ENCODE results near the gene TMEM179. TPM values are rescaled to one million over a fixed set of nuclear protein-coding genes. Genes with fewer than 3 reads are reported as not detected.

Gene TMEM179
- total and polyA plus RNA-seq, 2 experiments from 2014 or later = not detected

GRCh38 chr14:104544362-104544961 is 60.1 kb downstream of the TMEM179 start:
- H3K4me3 ChIP-seq = no peak overlapping the region
- TF ChIP-seq EZH2 (IDR thresholded peaks at IDR 0.05; ENCODE audit: insufficient read depth, poor library complexity, severe bottlenecking) (no peak), EZH2phosphoT487 (IDR thresholded peaks at IDR 0.05; ENCODE audit: insufficient read depth, low read depth) (no peak)
- no peaks in the 10 kb centered on the region for H3F3A ChIP-seq (ENCODE audit: insufficient read depth)
- 21 to 25% methylated on average over 17 of the region's 17 CpGs for WGBS, 2 experiments (ENCODE audit: low coverage in 1 of 2, low lambda C conversion rate in 2 of 2, missing lambda C conversion rate in 2 of 2)
- no peaks in the 10 kb centered on the region for H3K79me2 ChIP-seq (ENCODE audit: insufficient read depth)
- no peaks in the 10 kb centered on the region for H3K36me3 ChIP-seq (ENCODE audit: low read depth)
- no peaks in the 10 kb centered on the region for H3K9me2 ChIP-seq (ENCODE audit: insufficient read depth)
- no peaks in the 10 kb centered on the region for H4K20me1 ChIP-seq (ENCODE audit: insufficient read depth)
- no peaks in the 10 kb centered on the region for H3K9me3 ChIP-seq (ENCODE audit: low read depth)
- H3K27ac ChIP-seq = no peak overlapping the region
- H3K4me1 ChIP-seq (ENCODE audit: insufficient read depth) = no peaks in the 10 kb centered on the region
- no peak overlapping the region for H2AFZ ChIP-seq
- no peak for DNase-seq
- H3K9ac ChIP-seq = no peak overlapping the region
- peaks cover 28% of the 10 kb centered on the region for H3K27me3 ChIP-seq (replicated peaks; ENCODE audit: insufficient read depth)
- no peak overlapping the region for H3K4me2 ChIP-seq (ENCODE audit: unreplicated experiment)
- in situ Hi-C loops (cut with MboI) = no loop called here

GRCh38 chr14:104542871-104543830 is 61.4 kb downstream of the TMEM179 start:
- Histone ChIP-seq H3K27me3 (replicated peaks; ENCODE audit: insufficient read depth) (peaks cover 28% of the 10 kb centered on the region), H3K4me3 (no peak overlapping the region), H3K9me2 (ENCODE audit: insufficient read depth) (no peaks in the 10 kb centered on the region)

GRCh38 chr14:104541905-104542465 is 62.6 kb downstream of the TMEM179 start:
- Histone ChIP-seq H3K4me2 (ENCODE audit: unreplicated experiment) (no peak overlapping the region), H3K27ac (no peak overlapping the region), H4K20me1 (ENCODE audit: insufficient read depth) (no peaks in the 10 kb centered on the region), H3K9me2 (ENCODE audit: insufficient read depth) (no peaks in the 10 kb centered on the region), H2AFZ (no peak overlapping the region), H3K9me3 (ENCODE audit: low read depth) (no peaks in the 10 kb centered on the region), H3K9ac (no peak overlapping the region), H3F3A (ENCODE audit: insufficient read depth) (no peaks in the 10 kb centered on the region), H3K4me1 (ENCODE audit: insufficient read depth) (no peaks in the 10 kb centered on the region), H3K4me3 (no peak overlapping the region), H3K27me3 (replicated peaks; ENCODE audit: insufficient read depth) (peaks cover 28% of the 10 kb centered on the region), H3K79me2 (ENCODE audit: insufficient read depth) (no peaks in the 10 kb centered on the region), H3K36me3 (ENCODE audit: low read depth) (no peaks in the 10 kb centered on the region)
- WGBS, 2 experiments (ENCODE audit: low coverage in 1 of 2, low lambda C conversion rate in 2 of 2, missing lambda C conversion rate in 2 of 2) = 32 to 36% methylated on average over 11 of the region's 11 CpGs
- DNase-seq = no peak
- no peak for TF ChIP-seq EZH2 (IDR thresholded peaks at IDR 0.05; ENCODE audit: insufficient read depth, poor library complexity, severe bottlenecking)
- in situ Hi-C loops (cut with MboI) = no loop called here

More at GRCh38 chr14:104542871-104543830, 61.4 kb downstream of the TMEM179 start:
- H3K27ac ChIP-seq = no peak overlapping the region
- in situ Hi-C loops (cut with MboI) = no loop called here
- TF ChIP-seq EZH2phosphoT487 (IDR thresholded peaks at IDR 0.05; ENCODE audit: insufficient read depth, low read depth) (no peak), EZH2 (IDR thresholded peaks at IDR 0.05; ENCODE audit: insufficient read depth, poor library complexity, severe bottlenecking) (no peak)
- no peaks in the 10 kb centered on the region for H3K79me2 ChIP-seq (ENCODE audit: insufficient read depth)
- H3K9me3 ChIP-seq (ENCODE audit: low read depth) = no peaks in the 10 kb centered on the region
- no peaks in the 10 kb centered on the region for H3F3A ChIP-seq (ENCODE audit: insufficient read depth)
- H2AFZ ChIP-seq = no peak overlapping the region
- no peak for DNase-seq
- no peak overlapping the region for H3K9ac ChIP-seq
- H3K4me2 ChIP-seq (ENCODE audit: unreplicated experiment) = no peak overlapping the region
- H4K20me1 ChIP-seq (ENCODE audit: insufficient read depth) = no peaks in the 10 kb centered on the region
- no peaks in the 10 kb centered on the region for H3K4me1 ChIP-seq (ENCODE audit: insufficient read depth)
- no peaks in the 10 kb centered on the region for H3K36me3 ChIP-seq (ENCODE audit: low read depth)
- 45 to 59% methylated on average over 14 to 15 of the region's 16 CpGs for WGBS, 2 experiments (ENCODE audit: low coverage in 1 of 2, low lambda C conversion rate in 2 of 2, missing lambda C conversion rate in 2 of 2)

Other genes with a start within 250 kb of the TMEM179 start
- not detected in 2 replicates for gene C14orf180, start 25.0 kb downstream of the TMEM179 start, total RNA-seq (2014; rRNA removed; shearing (Covaris generic))
- gene C14orf180, start 25.0 kb downstream of the TMEM179 start, polyA plus RNA-seq (2016; fragmentation: Nextera tagmentation; extraction: Ambion mirVana) = not detected in 2 replicates
- 53.3 and 62.1 TPM in 2 replicates for gene INF2, start 84.8 kb upstream of the TMEM179 start, total RNA-seq (2014; rRNA removed; shearing (Covaris generic))
- gene INF2, start 84.8 kb upstream of the TMEM179 start, polyA plus RNA-seq (2016; fragmentation: Nextera tagmentation; extraction: Ambion mirVana) = 23.0 and 24.2 TPM in 2 replicates
- gene ADSS1, start 119.5 kb upstream of the TMEM179 start, total RNA-seq (2014; rRNA removed; shearing (Covaris generic)) = 3.7 and 4.7 TPM in 2 replicates
- gene ADSS1, start 119.5 kb upstream of the TMEM179 start, polyA plus RNA-seq (2016; fragmentation: Nextera tagmentation; extraction: Ambion mirVana) = 6.6 and 7.1 TPM in 2 replicates
- 148 and 174 TPM in 2 replicates for gene SIVA1, start 148.4 kb upstream of the TMEM179 start, total RNA-seq (2014; rRNA removed; shearing (Covaris generic))
- 132 and 141 TPM in 2 replicates for gene SIVA1, start 148.4 kb upstream of the TMEM179 start, polyA plus RNA-seq (2016; fragmentation: Nextera tagmentation; extraction: Ambion mirVana)
- gene AKT1, start 191.0 kb upstream of the TMEM179 start, total RNA-seq (2014; rRNA removed; shearing (Covaris generic)) = 154 and 164 TPM in 2 replicates
- 16.9 and 17.9 TPM in 2 replicates for gene AKT1, start 191.0 kb upstream of the TMEM179 start, polyA plus RNA-seq (2016; fragmentation: Nextera tagmentation; extraction: Ambion mirVana)
- gene ZBTB42, start 196.3 kb upstream of the TMEM179 start, total RNA-seq (2014; rRNA removed; shearing (Covaris generic)) = 2.4 and 6.2 TPM in 2 replicates
- 0.56 and 0.75 TPM in 2 replicates for gene ZBTB42, start 196.3 kb upstream of the TMEM179 start, polyA plus RNA-seq (2016; fragmentation: Nextera tagmentation; extraction: Ambion mirVana)

All from GM23248 (cell line).